Activated CD4-positive, CD25-positive, alpha-beta regulatory T cell treated with anti-CD3 and anti-CD28 coated beads, Interleukin-2, amount 50 U/mL, for 16 hours (primary cell): ENCODE results near the gene SLIT1.

Experiments used
- DNase-seq: peaks from one replicate; pipeline ENCODE4 v3.0.0-alpha.2; 2020; ENCODE audit warnings: low read depth, low spot score

Gene SLIT1

GRCh38 chr10:97003151-97003803, 182.5 kb downstream of the SLIT1 start:
- DNase-seq, result no peak

GRCh38 chr10:97002670-97003069, 183.1 kb downstream of the SLIT1 start:
- DNase-seq, result no peak

GRCh38 chr10:97001183-97001991, 184.4 kb downstream of the SLIT1 start:
- DNase-seq, result no peak

GRCh38 chr10:97000487-97001182, 185.1 kb downstream of the SLIT1 start:
- no peak for DNase-seq

GRCh38 chr10:96999987-97000386, 185.8 kb downstream of the SLIT1 start:
- DNase-seq, result no peak

GRCh38 chr10:96999337-96999736, 186.4 kb downstream of the SLIT1 start:
- no peak for DNase-seq

- DNase-seq, result no peak
Observed at GRCh38 chr10:96998329-96998888, 187.3 kb downstream of the SLIT1 start.

GRCh38 chr10:96996275-96996965, 189.3 kb downstream of the SLIT1 start:
- DNase-seq, result no peak

- no peak for DNase-seq
Observed at GRCh38 chr10:96995851-96996250, 189.9 kb downstream of the SLIT1 start.

GRCh38 chr10:96992721-96993120, 193.0 kb downstream of the SLIT1 start:
- DNase-seq, result no peak

GRCh38 chr10:96991313-96991841, 194.4 kb downstream of the SLIT1 start:
- DNase-seq, result no peak

- no peak for DNase-seq
Observed at GRCh38 chr10:96988426-96988825, 197.3 kb downstream of the SLIT1 start.

- no peak for DNase-seq
Observed at GRCh38 chr10:96987842-96988175, 197.9 kb downstream of the SLIT1 start.

GRCh38 chr10:96987141-96987841, 198.5 kb downstream of the SLIT1 start:
- no peak for DNase-seq

- no peak for DNase-seq
Observed at GRCh38 chr10:96986200-96986856, 199.4 kb downstream of the SLIT1 start.

- DNase-seq, result no peak
Observed at GRCh38 chr10:96984541-96985131, 201.1 kb downstream of the SLIT1 start.

- DNase-seq, result no peak
Observed at GRCh38 chr10:96982149-96982930, 203.4 kb downstream of the SLIT1 start.

GRCh38 chr10:96978621-96979154, 207.1 kb downstream of the SLIT1 start:
- no peak for DNase-seq

- DNase-seq, result no peak
Observed at GRCh38 chr10:96975136-96975535, 210.6 kb downstream of the SLIT1 start.
